Endothelial cell of umbilical vein (primary cell): Measurements from ENCODE around the gene HTR3A. TPM values are rescaled to one million over a fixed set of nuclear protein-coding genes. Genes with fewer than 3 reads are reported as not detected.

Experiments used
- BruUV-seq: library from RNA; stranded (reverse); fragments of 400-500 nt; replicated peaks from 2 replicates; lab custom pipeline; 2021; lab: Mats Ljungman, UMichigan
- CTCF ChIA-PET: fragments of 300-600, 350-600 bp; sonication (Branson Sonifier 250); formaldehyde crosslinking; loops from one replicate; lab custom pipeline; 2021; ENCODE audit warnings: antibody characterized with exemption, inconsistent platforms; lab: Charles Lee
- POLR2A ChIA-PET: fragments of 300-600, 350-600 bp; sonication (Branson Sonifier 250); formaldehyde crosslinking; loops from one replicate; lab custom pipeline; 2021; ENCODE audit warnings: antibody characterized with exemption, inconsistent platforms; lab: Charles Lee
- DNase-seq: peaks from one replicate; pipeline ENCODE4 v3.0.0-alpha.2; 2011; ENCODE audit warnings: low read depth, low spot score
- FAIRE-seq: peaks from 2 replicates; lab custom pipeline; 2011; peaks lifted over from hg19 to GRCh38; lab: Jason Lieb, UNC
- H2AFZ ChIP-seq: 2 replicates; pipeline ENCODE4 v1.6.0; 2012; ENCODE audit warnings: low read depth, low read length, control low read depth, inconsistent platforms
- H3K27ac ChIP-seq: 2 replicates; pipeline ENCODE4 v1.5.1; 2011; ENCODE audit warnings: low read depth, mild to moderate bottlenecking, control low read depth, low read length, moderate library complexity; ENCODE audit not compliant: insufficient read depth
- H3K27me3 ChIP-seq, 2 experiments: 2 replicates each; pipeline versions ENCODE4 v1.6.0 to v1.6.1; 2011; ENCODE audit warnings: low read length in 2 of 2, mixed read lengths in 1 of 2; ENCODE audit not compliant: control insufficient read depth in 2 of 2, insufficient read depth in 2 of 2
- H3K36me3 ChIP-seq, 2 experiments: 2 replicates in 1 of 2; 3 replicates in 1 of 2; pipeline ENCODE4 v1.5.1; 2011; ENCODE audit warnings: low read length in 2 of 2, mild to moderate bottlenecking in 1 of 2, moderate library complexity in 1 of 2; ENCODE audit not compliant: control insufficient read depth in 2 of 2, insufficient read depth in 2 of 2; ENCODE audit errors: extremely low read depth in 1 of 2
- H3K4me1 ChIP-seq: 3 replicates; pipeline ENCODE4 v1.5.1; 2011; ENCODE audit warnings: mild to moderate bottlenecking, low read length; ENCODE audit not compliant: control insufficient read depth, insufficient read depth; ENCODE audit errors: extremely low read depth
- H3K4me2 ChIP-seq: 2 replicates; pipeline ENCODE4 v1.6.1; 2011; ENCODE audit warnings: low read length, control low read depth, mixed read lengths; ENCODE audit not compliant: insufficient read depth
- H3K4me3 ChIP-seq, 3 experiments: fragments of 200-600 bp in 1 of 3; sonication (generic), shearing (Covaris generic) in 1 of 3; replicated peaks in 1 of 3; 2 replicates each; pipeline ENCODE4 v1.5.1; 2011 to 2016; ENCODE audit warnings: control low read depth in 3 of 3, low read length in 3 of 3, mild to moderate bottlenecking in 2 of 3, inconsistent platforms in 1 of 3, low read depth in 1 of 3, moderate library complexity in 1 of 3; ENCODE audit not compliant: insufficient read depth in 1 of 3
- H3K79me2 ChIP-seq: 2 replicates; pipeline ENCODE4 v1.6.0; 2012; ENCODE audit warnings: low read length, inconsistent platforms; ENCODE audit not compliant: control insufficient read depth, insufficient read depth
- H3K9ac ChIP-seq: replicated peaks from 2 replicates; pipeline ENCODE3; 2011; ENCODE audit warnings: low read length, control low read depth; ENCODE audit not compliant: insufficient read depth; ENCODE audit errors: extremely low read depth
- H3K9me1 ChIP-seq: replicated peaks from 3 replicates; pipeline ENCODE4 v1.6.0; 2011; ENCODE audit warnings: mild to moderate bottlenecking, low read length; ENCODE audit not compliant: control insufficient read depth, insufficient read depth; ENCODE audit errors: extremely low read depth
- H3K9me3 ChIP-seq: replicated peaks from 2 replicates; pipeline ENCODE4 v1.5.1; 2012; ENCODE audit warnings: low read length, inconsistent platforms; ENCODE audit not compliant: control insufficient read depth, insufficient read depth
- H4K20me1 ChIP-seq: replicated peaks from 2 replicates; pipeline ENCODE3; 2011; ENCODE audit warnings: mild to moderate bottlenecking, low read length; ENCODE audit not compliant: control insufficient read depth, insufficient read depth; ENCODE audit errors: extremely low read depth
- CTCF ChIP-seq, 2 donors: IDR thresholded peaks; 1 replicate in 1 of 2; 2 replicates in 1 of 2; pipeline ENCODE4 v1.5.1; 2011; ENCODE audit warnings: low read length in 2 of 2, mild to moderate bottlenecking in 2 of 2, moderate library complexity in 2 of 2, control low read depth in 1 of 2, inconsistent platforms in 1 of 2, low read depth in 1 of 2; ENCODE audit not compliant: insufficient read depth in 1 of 2; ENCODE audit errors: extremely low read depth in 1 of 2
- EZH2 ChIP-seq: IDR thresholded peaks from 2 replicates; pipeline ENCODE4 v1.6.1; 2012; ENCODE audit warnings: borderline replicate concordance, low read depth, mild to moderate bottlenecking, moderate library complexity, low read length, inconsistent platforms; ENCODE audit not compliant: severe bottlenecking
- FOS ChIP-seq: IDR thresholded peaks from 2 replicates; pipeline ENCODE4 v1.6.1; 2011; ENCODE audit warnings: mild to moderate bottlenecking, low read length, moderate library complexity, borderline replicate concordance; ENCODE audit not compliant: insufficient read depth
- GATA2 ChIP-seq: IDR thresholded peaks from 2 replicates; pipeline ENCODE4 v1.7.0; 2011; ENCODE audit warnings: low read depth, mild to moderate bottlenecking, moderate library complexity, mixed read lengths, low read length; ENCODE audit not compliant: insufficient read length, insufficient read depth
- dilution Hi-C: fragments of 300-500 bp; cut with MboI; formaldehyde crosslinking; loops from one replicate; pipeline ENCODE4 v1.15.0; 2019; ENCODE audit warnings: low sequenced_read_pairs; ENCODE audit not compliant: extremely low pct_ligation_motif_present
- intact Hi-C: fragments of 100-400 bp; cut with micrococcal nuclease; formaldehyde crosslinking; loops from one replicate; pipeline ENCODE4 v1.10.0; 2022
- polyA plus RNA-seq, 4 experiments: library from polyadenylated mRNA; depleted of rRNA in 3 of 4; stranded (reverse) in 3 of 4; unstranded in 1 of 4; fragments of >200 nt; gene quantifications; 2 replicates each; pipeline versions ENCODE4 v1.2.1 to v1.2.3, GENCODE V29; 2011 to 2012; ENCODE audit warnings: missing spikeins in 1 of 4
- total RNA-seq: library from RNA; stranded (reverse); gene quantifications from 2 replicates; pipeline ENCODE4 v1.2.3, GENCODE V29; 2021

Gene HTR3A
- total and polyA plus RNA-seq, 2 donors (not counting 3 experiments of a cell fraction or from before 2014, with no cell fraction given): not detected

DNA sequence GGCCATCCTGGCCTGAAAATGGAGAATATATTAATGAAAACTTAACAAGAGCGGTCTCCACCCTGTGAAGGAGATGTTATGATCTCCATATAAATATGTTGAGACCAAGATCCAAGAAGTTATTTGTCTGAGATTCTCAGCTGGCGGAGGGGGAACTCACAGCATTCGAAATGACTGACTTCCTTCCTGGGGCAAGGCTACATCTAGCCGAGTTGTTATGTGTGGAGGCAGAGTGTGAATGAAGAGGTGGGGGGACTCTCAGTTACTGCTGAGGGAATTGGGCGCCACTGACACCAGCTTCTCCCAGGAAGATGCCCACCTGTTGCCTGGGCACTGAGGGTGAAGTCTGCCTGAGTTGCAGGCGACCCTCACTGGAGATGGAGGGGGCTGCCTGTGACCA, 5.9 kb downstream of the HTR3A start:
- intact Hi-C loops (no loop called here), dilution Hi-C loops (no loop called here)
- H3K9me3 ChIP-seq: no peaks in the 10 kb centered on the region
- H3K4me2 ChIP-seq: no peak overlapping the region
- peaks cover 0 to 3% of the 10 kb centered on the region in 2 experiments for H3K27me3 ChIP-seq
- no peak for FAIRE-seq
- H2AFZ ChIP-seq: no peak overlapping the region
- H3K4me1 ChIP-seq: no peaks in the 10 kb centered on the region
- no peaks in the 10 kb centered on the region for H3K36me3 ChIP-seq
- TF ChIP-seq EZH2: no peak
- no peak for TF ChIP-seq FOS
- no peak overlapping the region for H3K9ac ChIP-seq
- no TSS peak for BruUV-seq
- H3K9me1 ChIP-seq: no peaks in the 10 kb centered on the region
- ChIA-PET CTCF (no interaction called here), POLR2A (no interaction called here)
- DNase-seq: no peak
- H3K79me2 ChIP-seq: no peaks in the 10 kb centered on the region
- H3K27ac ChIP-seq: no peak overlapping the region
- H4K20me1 ChIP-seq: no peaks in the 10 kb centered on the region
- no peak overlapping the region for H3K4me3 ChIP-seq

- H4K20me1 ChIP-seq: no peaks in the 10 kb centered on the region
- no peaks in the 10 kb centered on the region for H3K36me3 ChIP-seq
- ChIA-PET CTCF (interaction anchor here (0.6 kb wide), 1 partner anchor 12 kb away, joined by 3 read pairs; no protein-coding TSS in a partner anchor), POLR2A (no interaction called here)
- no peak for FAIRE-seq
- TF ChIP-seq GATA2: no peak
- TF ChIP-seq CTCF (IDR thresholded peaks at IDR 0.05; ENCODE audit: extremely low read depth in 1 of 2, insufficient read depth in 1 of 2, low read depth in 1 of 2, low read length in 2 of 2): no peak
- no peak for TF ChIP-seq EZH2
- no peak overlapping the region for H3K4me3 ChIP-seq
- H3K4me1 ChIP-seq: no peaks in the 10 kb centered on the region
- no peak overlapping the region for H2AFZ ChIP-seq
- H3K27ac ChIP-seq: no peak overlapping the region
- intact Hi-C loops (no loop called here), dilution Hi-C loops (no loop called here)
- no TSS peak for BruUV-seq
- no peaks in the 10 kb centered on the region for H3K79me2 ChIP-seq
- no peaks in the 10 kb centered on the region for H3K9me1 ChIP-seq
- no peak overlapping the region for H3K9ac ChIP-seq
- no peak for DNase-seq
- H3K27me3 ChIP-seq: no peaks in the 10 kb centered on the region
- H3K9me3 ChIP-seq: no peaks in the 10 kb centered on the region
- no peak overlapping the region for H3K4me2 ChIP-seq
Observed at GRCh38 chr11:113982306-113982705, 7.4 kb downstream of the HTR3A start.
